GM19468 (cell line): Measurements from ENCODE around the gene IMMP2L.
"Not testable (repeated sequence)": the region's sequence is repeated elsewhere in the genome, so short reads cannot be mapped to it uniquely, and the experiment has no call there.

Experiments used
- ATAC-seq: cut with Tn5 transposase; IDR thresholded peaks from one replicate; pipeline ENCODE4 v1.9.1; 2021; ENCODE audit warnings: mild to moderate bottlenecking, moderate library complexity, moderate number of reproducible peaks; ENCODE audit not compliant: unreplicated experiment; ENCODE audit errors: extremely low read depth

The IMMP2L gene

DNA sequence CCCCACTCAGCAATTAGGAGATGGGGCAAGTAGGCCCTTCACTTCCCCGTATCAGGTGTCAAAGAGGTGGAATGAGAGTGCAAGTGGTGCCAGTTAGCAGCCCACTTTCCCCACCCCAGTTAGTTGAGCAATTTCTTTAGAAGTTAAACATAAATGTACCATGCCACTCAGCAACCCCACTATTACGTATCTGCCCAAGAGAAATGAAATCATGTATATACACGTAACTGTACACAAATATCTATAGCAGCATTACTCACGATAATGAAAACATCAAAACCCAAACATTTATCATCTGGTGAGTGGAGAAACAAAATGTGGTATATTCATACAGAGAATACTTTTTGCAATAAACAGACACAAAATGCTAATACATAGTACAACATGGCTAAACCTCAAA, 50.4 kb downstream of the IMMP2L start:
- ATAC-seq = no peak

DNA sequence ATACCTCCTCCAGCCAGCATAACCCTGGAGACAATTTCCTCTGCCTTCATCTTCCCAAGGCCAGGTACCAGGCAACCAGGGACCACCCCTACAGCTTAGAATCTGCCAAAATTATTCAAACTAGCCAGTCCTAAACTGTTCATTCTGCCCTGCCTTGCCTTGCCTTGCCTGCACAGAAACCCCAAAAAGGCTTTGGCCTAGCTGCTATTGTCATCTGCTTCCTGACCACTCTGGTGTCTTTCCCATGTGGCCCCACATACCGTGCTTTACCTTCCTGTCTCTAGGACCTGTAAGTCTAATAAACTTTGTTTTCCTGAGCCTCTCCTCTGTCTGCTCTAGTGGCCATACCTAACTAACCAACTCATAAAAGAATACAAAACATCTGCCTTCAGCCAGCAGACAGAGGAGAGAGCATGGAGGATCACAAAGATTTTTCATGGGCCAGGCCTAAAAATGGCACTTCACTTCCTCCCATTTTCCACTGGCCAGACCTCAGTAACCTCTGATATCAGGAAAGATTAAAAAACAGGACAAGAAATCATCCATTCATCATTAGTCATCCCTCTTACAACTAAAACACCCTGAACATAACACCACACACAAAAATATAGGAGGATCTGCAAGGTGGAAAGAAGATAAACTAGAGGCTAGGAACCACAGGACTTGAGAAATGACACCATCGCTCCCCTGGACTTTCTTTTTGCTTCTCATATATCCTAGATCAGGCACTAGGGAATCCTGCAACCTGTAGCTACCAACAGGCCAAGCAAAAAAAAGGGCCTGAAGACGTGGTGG, 51.5 kb downstream of the IMMP2L start:
- ATAC-seq = no peak

DNA sequence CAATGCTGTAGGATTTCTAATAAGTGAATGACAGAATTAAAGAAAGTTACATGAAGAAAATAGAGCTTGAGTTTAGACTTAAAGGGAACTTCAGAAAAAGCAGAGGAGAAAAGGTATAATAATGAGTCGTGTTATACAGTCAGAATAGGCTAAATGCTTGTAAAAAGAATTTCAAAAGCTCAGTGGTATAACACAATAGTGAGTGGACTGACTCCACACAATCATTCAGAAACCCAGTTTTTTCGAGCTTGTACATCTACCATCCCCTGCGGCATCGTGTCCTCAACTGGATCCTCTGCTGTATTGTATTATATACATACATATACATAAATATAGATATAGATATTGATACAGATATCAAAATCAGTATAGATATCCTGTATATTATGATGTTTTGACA, 52.2 kb downstream of the IMMP2L start:
- ATAC-seq = no peak

- no peak for ATAC-seq
Measured at GRCh38 chr7:111509288-111509687, 53.0 kb downstream of the IMMP2L start.

- ATAC-seq = no peak
Measured at GRCh38 chr7:111508387-111508786, 53.9 kb downstream of the IMMP2L start.

DNA sequence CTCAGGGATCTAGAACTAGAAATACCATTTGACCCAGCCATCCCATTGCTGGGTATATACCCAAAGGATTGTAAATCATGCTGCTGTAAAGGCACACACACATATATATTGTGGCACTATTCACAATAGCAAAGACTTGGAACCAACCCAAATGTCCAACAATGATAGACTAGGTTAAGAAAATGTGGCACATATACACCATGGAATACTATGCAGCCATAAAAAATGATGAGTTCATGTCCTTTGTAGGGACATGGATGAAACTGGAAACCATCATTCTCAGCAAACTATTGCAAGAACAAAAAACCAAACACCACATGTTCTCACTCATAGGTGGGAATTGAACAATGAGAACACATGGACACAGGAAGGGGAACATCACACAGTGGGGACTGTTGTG, 56.9 kb downstream of the IMMP2L start:
- not testable (repeated sequence) for ATAC-seq

DNA sequence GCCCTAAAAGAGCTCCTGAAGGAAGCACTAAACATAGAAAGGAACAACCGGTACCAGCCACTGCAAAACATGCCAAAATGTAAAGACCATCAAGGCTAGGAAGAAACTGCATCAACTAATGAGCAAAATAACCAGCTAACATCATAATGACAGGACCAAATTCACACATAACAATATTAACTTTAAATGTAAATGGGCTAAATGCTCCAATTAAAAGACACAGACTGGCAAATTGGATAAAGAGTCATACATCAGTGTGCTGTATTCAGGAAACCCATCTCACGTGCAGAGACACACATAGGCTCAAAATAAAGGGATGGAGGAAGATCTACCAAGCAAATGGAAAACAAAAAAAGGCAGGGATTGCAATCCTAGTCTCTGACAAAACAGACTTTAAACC, 60.5 kb downstream of the IMMP2L start:
- not testable (repeated sequence) for ATAC-seq

GRCh38 chr7:111499027-111499426, 63.3 kb downstream of the IMMP2L start:
- no peak for ATAC-seq

DNA sequence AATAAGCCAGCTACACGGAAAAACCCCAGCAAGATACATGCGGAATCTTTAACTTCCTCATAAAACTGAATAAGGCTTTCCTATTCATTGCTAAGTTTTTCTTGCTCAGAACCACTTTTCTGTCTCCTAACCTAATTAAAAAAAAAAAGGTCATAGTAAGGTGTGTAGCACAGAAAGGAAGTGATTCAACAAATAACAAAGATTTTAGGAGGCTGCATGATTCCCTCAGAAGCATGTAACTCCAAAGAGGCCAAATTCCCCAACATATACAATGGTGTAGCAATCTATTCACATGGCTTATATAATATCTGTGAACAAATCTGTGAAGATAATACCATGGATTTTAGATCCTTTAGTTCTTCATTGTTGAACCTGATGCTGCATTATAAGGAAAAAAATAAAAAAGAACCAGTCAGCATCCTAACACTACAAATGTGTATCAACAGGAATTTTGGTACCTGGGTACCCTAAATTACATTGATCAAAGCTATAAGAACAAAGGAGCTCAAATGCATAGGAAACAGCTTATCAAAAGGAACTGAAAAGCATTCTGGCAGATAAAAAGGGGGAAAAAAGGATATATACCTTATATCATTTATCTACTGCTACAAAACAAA, 63.8 kb downstream of the IMMP2L start:
- no peak for ATAC-seq

- ATAC-seq = no peak
Measured at GRCh38 chr7:111495173-111495810, 67.0 kb downstream of the IMMP2L start.

DNA sequence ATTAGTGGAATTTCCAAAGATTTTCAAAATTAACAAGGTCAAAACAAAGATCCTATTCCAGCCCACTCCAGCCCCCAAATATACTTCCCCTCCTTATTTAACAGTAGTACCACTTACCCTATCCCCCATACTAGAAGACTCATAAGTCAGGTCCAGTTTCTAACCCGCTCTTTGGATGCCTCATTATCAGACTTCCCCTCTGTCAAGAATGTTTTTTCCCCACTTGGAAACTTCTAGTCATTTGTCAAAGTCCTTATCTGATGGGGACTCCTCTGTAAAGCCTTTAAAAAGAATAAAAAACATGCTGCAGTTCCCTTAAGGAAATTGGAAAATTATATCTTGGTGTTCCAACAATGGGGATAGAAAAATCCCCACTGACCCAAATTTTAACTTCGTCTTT, 70.1 kb downstream of the IMMP2L start:
- ATAC-seq = no peak

DNA sequence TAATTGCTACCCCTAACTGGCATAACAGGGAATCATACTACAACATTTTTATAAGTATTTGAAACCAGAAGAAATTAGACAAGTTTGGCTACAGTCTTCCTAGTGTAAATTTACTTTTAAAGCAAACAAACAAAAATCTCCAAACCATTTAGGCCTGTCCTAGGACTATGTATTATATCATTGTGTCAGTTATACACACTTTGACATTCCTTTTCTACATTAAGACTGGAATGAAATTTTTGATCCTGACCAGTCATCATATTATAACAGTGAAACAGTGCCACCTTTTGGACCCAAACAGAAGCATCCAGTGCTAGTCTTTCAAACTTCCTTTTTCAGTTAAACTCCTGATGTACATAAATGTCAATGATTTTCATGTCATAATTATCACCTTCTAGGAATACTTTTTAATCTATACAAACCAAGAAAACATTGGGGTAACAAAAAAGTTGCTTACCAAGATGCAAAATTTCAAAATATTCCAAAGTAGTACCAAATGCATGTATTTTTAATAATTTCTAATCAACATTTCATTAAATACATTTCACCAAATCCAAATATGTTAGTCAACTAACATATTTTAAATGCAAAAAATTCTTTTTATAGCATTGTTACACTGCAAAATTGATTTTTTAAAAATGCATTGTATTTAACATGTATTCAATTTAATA, 75.7 kb downstream of the IMMP2L start:
- no peak for ATAC-seq

- ATAC-seq = no peak
Measured at GRCh38 chr7:111485701-111486380, 76.5 kb downstream of the IMMP2L start.

DNA sequence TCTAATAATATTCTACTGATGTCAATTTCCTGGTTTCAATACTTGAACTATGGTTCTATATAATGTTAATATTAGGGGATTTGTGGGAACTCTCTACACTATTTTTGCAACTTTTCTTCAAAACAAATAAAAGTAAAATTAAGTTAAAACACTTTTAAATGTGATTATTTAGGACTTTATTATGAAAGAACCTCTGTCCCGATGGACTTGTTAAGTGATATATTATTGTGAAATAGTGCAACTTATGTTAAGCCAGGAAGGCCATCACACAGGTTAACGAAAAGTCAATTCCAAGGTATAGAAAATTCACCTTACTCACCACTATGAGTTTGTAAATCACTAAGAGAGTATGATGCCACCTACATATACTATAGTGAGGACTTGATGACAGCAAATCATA, 79.2 kb downstream of the IMMP2L start:
- ATAC-seq = no peak

DNA sequence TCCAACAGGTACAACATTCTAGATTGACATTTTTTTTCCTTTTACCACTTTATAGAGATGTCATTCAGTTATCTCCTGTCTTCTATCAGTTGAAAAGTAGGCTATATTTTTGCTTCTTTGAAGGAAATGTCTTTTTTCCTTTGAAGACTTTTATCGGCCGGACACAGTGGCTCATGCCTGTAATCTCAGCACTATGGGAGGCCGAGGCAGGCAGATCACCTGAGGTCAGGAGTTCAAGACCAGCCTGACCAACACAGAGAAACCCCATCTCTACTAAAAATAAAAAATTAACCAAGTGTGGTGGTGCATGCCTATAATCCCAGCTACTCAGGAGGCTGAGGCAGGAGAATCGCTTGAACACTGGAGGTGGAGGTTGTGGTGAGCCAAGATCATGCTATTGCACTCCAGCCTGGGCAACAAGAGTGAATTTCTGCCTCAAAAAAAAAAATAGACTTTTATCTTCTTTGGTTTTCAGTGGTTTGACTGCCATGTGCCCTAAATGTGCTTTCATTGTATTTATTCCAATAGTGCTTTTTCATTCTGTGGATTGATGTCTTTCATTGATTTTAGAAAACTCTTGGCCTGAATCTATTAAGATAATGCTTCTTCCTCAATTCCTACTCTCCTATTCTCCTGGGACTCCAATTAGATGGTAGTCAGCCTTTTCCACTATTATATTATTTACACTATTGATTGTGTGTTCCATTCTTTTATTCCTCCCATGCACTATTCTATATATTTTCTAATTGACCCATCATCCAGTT, 84.6 kb downstream of the IMMP2L start:
- no peak for ATAC-seq

GRCh38 chr7:111476586-111477293, 85.6 kb downstream of the IMMP2L start:
- no peak for ATAC-seq

GRCh38 chr7:111475959-111476358, 86.3 kb downstream of the IMMP2L start:
- ATAC-seq = no peak

GRCh38 chr7:111475419-111475748, 86.9 kb downstream of the IMMP2L start:
- no peak for ATAC-seq

DNA sequence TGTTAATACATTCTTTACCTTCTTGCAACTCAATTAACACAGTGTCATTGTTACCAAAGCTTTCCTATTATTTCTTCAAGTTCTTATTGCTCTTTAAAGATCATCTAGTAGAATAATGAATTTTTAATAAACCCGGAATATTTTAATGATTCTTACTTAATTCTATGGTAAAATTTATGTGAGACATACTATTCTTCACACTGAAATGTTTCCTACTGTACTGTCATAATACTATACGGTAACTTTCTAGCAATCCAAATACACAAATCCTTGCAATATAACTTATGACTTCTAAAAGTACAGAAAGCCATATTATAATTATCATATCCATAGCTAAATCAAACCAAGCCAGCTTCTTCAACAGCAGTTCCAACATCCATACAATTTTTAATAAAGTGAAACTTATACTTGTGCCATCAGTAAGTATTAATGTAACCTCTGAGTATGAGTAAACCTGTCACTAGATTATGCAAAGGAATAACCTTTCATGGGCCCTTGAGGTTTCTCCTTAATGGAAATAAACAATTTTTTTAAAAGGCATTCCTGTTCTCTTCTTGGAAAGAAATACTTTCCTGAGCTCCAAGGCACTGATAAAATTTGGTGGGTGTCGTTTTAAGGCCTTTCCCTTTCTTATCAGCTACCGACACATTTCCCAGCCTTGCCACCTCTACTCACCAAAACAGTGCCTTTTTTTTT, 87.4 kb downstream of the IMMP2L start:
- ATAC-seq = no peak
